ENCODE results near the gene SIRPG.

GRCh38 chr20:1694672-1695071, 37.1 kb upstream of the SIRPG start:
- TF ChIP-seq POLR2A (IDR thresholded peaks at IDR 0.05; ENCODE audit: low read depth, low read length) (no peak), POLR2AphosphoS5 (IDR thresholded peaks at IDR 0.05; ENCODE audit: low read depth, low read length) (no peak)

Data from GM12892 (cell line).